MM.1S (cell line): ENCODE measurements around the gene TRIL.

Experiments
- CTCF ChIP-seq: fragments of 300-600 bp; sonication (generic); IDR thresholded peaks from 2 replicates; pipeline ENCODE4 v1.5.1; 2016; ENCODE audit warnings: antibody characterized with exemption, low read length, mixed read lengths
- EZH2phosphoT487 ChIP-seq: fragments of 300-600 bp; sonication (generic); IDR thresholded peaks from 2 replicates; pipeline ENCODE4 v1.6.1; 2018; ENCODE audit warnings: antibody characterized with exemption, low read length

DNA sequence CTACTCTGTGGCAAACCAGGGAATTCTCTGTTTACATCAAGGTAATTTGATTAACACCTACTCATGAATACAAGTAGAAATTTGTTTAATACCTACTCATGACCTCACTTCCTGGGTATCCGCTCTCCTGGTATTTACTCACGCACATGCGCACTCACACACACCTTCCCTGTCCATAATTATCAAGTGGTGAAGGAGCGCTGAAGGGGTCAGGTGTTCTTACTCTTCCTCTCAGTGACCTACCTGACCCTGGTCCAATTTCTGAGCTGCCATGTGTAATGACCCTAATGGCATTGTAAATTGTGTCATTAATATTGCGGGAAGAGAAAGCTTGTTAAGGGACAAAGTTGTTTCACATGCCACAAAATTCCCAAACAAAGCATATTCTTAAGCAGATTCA is 41.3 kb upstream of the TRIL start:
- TF ChIP-seq CTCF (no peak), EZH2phosphoT487 (no peak)
